Activated CD8-positive, alpha-beta memory T cell treated with anti-CD3 and anti-CD28 coated beads, Interleukin-2, amount 50 U/mL, for 48 hours (primary cell): ENCODE measurements around the gene PDE4D.
"Not testable (repeated sequence)": the region's sequence is repeated elsewhere in the genome, so short reads cannot be mapped to it uniquely, and the experiment has no call there.

Experiments
- DNase-seq: peaks from one replicate; pipeline ENCODE4 v3.0.0-alpha.2; 2020

Gene PDE4D

GRCh38 chr5:59090323-59090722 is 803.2 kb downstream of the PDE4D start:
- DNase-seq, result no peak

GRCh38 chr5:59089767-59090166 is 803.8 kb downstream of the PDE4D start:
- no peak for DNase-seq

- DNase-seq, result no peak
Observed at GRCh38 chr5:59088546-59088945, 805.0 kb downstream of the PDE4D start.

- DNase-seq, result no peak
Observed at GRCh38 chr5:59086024-59086423, 807.5 kb downstream of the PDE4D start.

- DNase-seq, result no peak
Observed at GRCh38 chr5:59081693-59082092, 811.8 kb downstream of the PDE4D start.

GRCh38 chr5:59079622-59080620 is 813.6 kb downstream of the PDE4D start:
- no peak for DNase-seq

GRCh38 chr5:59071755-59072549 is 821.6 kb downstream of the PDE4D start:
- no peak for DNase-seq

- no peak for DNase-seq
Observed at GRCh38 chr5:59069438-59070079, 824.0 kb downstream of the PDE4D start.

- DNase-seq, result no peak
Observed at GRCh38 chr5:59067956-59068656, 825.4 kb downstream of the PDE4D start.

GRCh38 chr5:59066367-59067163 is 827.0 kb downstream of the PDE4D start:
- no peak for DNase-seq

- DNase-seq, result no peak
Observed at GRCh38 chr5:59065554-59065953, 828.0 kb downstream of the PDE4D start.

- no peak for DNase-seq
Observed at GRCh38 chr5:59064293-59064692, 829.2 kb downstream of the PDE4D start.

- DNase-seq, result no peak
Observed at GRCh38 chr5:59062986-59063683, 830.4 kb downstream of the PDE4D start.

- no peak for DNase-seq
Observed at GRCh38 chr5:59061377-59061776, 832.1 kb downstream of the PDE4D start.

- no peak for DNase-seq
Observed at GRCh38 chr5:59058969-59059687, 834.4 kb downstream of the PDE4D start.

GRCh38 chr5:59058237-59058636 is 835.3 kb downstream of the PDE4D start:
- DNase-seq, result no peak

- DNase-seq, result not testable (repeated sequence)
Observed at GRCh38 chr5:59056599-59056998, 836.9 kb downstream of the PDE4D start.

- DNase-seq, result no peak
Observed at GRCh38 chr5:59055745-59056448, 837.6 kb downstream of the PDE4D start.

- no peak for DNase-seq
Observed at GRCh38 chr5:59054963-59055528, 838.5 kb downstream of the PDE4D start.
